Measurements from ENCODE around the gene LRIG3.

LRIG3 gene

GRCh38 chr12:58833853-58834252, 86.5 kb downstream of the LRIG3 start:
- no peak overlapping the region for H3K9ac ChIP-seq (ENCODE audit: low read length)
- no peaks in the 10 kb centered on the region for H4K20me1 ChIP-seq (ENCODE audit: insufficient read depth, low read length)
- H3K4me2 ChIP-seq (ENCODE audit: low read length), result no peak overlapping the region
- H3K4me3 ChIP-seq (ENCODE audit: low read length), result no peak overlapping the region
- H2AFZ ChIP-seq (ENCODE audit: low read depth, low read length), result no peak overlapping the region
- H3K27me3 ChIP-seq (ENCODE audit: low read depth, low read length), result no peaks in the 10 kb centered on the region
- H3K9me3 ChIP-seq (ENCODE audit: insufficient read depth, low read length), result no peaks in the 10 kb centered on the region
- no peaks in the 10 kb centered on the region for H3K36me3 ChIP-seq (replicated peaks; ENCODE audit: low read depth, low read length)
- H3K79me2 ChIP-seq (ENCODE audit: low read length), result no peaks in the 10 kb centered on the region
- no peaks in the 10 kb centered on the region for H3K4me1 ChIP-seq (ENCODE audit: low read length)
- H3K27ac ChIP-seq (ENCODE audit: low read length), result no peak overlapping the region
- peak; percentile 36 for TF ChIP-seq CTCF (IDR thresholded peaks at IDR 0.05; ENCODE audit: low read depth, low read length)
- no peak for TF ChIP-seq EZH2phosphoT487 (IDR thresholded peaks at IDR 0.05; ENCODE audit: low read depth)

GRCh38 chr12:58832920-58833319, 87.4 kb downstream of the LRIG3 start:
- no peak overlapping the region for H2AFZ ChIP-seq (ENCODE audit: low read depth, low read length)
- H3K4me3 ChIP-seq (ENCODE audit: low read length), result no peak overlapping the region
- H3K9me3 ChIP-seq (ENCODE audit: insufficient read depth, low read length), result no peaks in the 10 kb centered on the region
- H3K4me2 ChIP-seq (ENCODE audit: low read length), result no peak overlapping the region
- H3K4me1 ChIP-seq (ENCODE audit: low read length), result no peaks in the 10 kb centered on the region
- H4K20me1 ChIP-seq (ENCODE audit: insufficient read depth, low read length), result no peaks in the 10 kb centered on the region
- no peaks in the 10 kb centered on the region for H3K36me3 ChIP-seq (replicated peaks; ENCODE audit: low read depth, low read length)
- H3K79me2 ChIP-seq (ENCODE audit: low read length), result no peaks in the 10 kb centered on the region
- TF ChIP-seq CTCF (IDR thresholded peaks at IDR 0.05; ENCODE audit: low read depth, low read length) (no peak), EZH2phosphoT487 (IDR thresholded peaks at IDR 0.05; ENCODE audit: low read depth) (no peak)
- H3K9ac ChIP-seq (ENCODE audit: low read length), result no peak overlapping the region
- no peaks in the 10 kb centered on the region for H3K27me3 ChIP-seq (ENCODE audit: low read depth, low read length)
- H3K27ac ChIP-seq (ENCODE audit: low read length), result no peak overlapping the region

All from OCI-LY3 (cell line).